ENCODE results near the gene VRK1.

Gene VRK1

DNA sequence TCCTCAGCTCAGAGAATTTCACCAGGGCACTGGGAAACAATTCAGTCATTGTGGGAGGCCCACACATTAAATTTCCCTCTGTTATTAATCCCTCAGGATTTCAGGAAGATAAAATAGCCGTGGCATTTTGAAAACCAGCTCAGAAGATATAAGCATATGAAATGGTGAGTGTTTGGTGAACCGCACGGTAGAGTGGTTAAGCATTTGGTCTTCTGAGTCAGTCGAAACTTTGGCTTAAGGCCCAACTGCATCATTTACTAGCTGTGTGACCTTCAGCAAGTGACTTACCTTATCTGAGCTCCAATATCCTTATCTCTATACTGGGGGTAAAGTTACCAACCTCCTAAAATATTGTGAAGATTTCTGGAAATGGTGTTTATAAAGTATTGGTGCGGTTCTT, 5.2 kb upstream of the VRK1 start:
- DNase-seq = no peak

DNA sequence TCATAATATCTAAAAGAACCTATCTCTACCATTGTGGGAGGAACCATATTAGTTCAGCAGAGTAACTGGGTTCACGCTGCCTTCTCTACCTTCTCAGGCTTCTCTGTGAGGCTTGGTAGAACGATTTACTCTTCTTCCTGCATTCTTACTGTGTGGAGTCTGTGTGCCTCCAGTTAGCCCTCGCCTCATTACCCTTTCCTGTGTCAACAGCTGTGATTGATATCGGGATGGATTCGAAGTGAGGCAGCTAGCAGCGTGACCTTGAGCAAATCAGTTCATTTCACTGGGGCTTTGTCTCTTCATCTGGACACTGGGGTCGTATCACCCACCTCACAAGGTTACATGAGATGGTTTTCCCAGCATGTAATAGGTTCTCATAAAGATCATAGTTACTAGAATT, 4.6 kb upstream of the VRK1 start:
- DNase-seq = no peak

DNA sequence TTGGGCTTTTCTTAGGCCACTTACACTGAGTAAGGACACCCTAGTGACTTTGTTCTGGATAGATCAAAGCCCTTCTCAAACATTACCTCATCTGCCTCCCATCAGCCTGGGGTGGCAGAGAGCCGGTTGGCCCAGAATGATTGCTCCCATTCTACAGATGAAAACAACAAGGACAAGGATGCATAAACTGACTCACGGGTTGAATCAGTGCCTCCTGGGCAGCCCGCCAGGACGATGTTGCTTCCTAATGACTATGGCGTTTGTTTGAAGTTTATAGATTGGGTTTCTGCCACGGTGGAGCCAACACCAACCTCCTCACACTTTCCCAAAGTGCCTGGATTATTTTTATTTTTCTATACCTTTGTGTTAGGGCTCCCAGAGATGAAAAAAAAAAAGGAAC, 3.6 kb upstream of the VRK1 start:
- DNase-seq = peak; percentile 10

DNA sequence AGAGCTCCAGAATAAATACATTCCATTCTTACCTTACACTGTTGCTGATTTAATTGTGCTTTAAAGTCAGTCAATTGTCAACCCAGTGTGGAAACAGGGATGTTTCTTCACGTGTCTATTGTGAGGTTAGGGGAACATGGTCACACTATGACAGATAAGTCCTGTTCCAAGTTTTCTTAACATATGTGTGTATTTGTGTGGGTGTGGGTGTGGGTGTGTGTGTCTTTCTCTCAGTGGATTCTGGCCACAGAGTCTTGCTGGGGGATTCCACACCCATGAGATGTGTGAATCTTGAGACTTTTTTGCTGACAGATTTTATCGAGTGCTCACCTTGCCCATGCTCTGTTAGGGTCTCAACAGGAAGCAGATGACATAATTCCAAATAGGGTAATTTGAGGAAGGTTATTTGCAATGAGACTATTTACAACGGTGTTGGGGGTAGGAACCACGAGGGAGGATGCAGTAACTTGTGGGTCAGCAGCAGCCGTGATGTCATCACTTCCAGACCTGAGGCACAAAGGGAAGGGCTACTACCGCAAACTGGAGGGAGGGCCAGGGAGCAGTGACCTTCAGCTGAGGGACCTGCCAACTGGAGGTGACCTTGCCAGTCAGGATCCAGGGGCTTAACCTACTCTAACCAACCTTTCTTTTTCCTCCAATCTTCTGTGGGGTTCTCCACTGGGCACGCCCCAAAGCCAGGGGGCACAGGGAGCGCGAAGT, 1.9 kb upstream of the VRK1 start:
- DNase-seq = no peak

DNA sequence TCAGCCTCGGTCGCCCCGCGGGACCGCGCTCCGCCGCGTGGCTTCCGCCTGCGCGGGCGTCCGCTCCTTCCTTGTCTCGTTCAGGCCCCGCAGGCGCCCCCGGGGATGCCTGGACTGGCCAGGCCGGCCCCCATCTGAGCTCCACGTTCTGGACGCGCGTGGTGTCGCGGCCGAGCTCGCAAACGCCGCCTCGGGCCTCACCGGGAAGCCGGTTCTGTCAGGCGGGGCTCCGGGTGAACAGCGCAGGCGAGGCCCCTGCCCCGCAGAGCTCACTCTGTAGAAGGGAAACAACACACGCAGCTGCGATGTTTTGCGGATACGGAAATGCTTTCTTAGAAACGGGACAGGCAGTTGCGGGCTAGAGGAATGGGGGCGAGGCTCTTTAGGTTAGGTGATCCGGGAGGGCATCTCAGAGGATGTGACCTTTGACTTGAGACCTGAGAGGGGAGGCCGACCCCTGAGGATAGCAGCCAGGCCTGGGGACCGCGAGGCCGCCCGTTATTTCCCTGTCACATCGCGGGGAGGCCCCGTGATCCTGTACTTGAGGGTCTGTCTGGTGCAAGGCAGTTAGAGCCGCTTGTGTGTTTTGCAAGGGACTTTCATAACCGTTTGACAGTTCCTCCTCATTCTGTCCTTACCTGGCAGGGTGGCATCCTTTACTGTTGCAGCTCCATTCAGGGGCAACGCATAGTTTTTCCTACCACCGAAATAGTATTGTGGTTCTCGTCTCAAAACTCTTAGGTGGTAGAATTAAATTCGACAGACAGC, 584 bp downstream of the VRK1 start:
- DNase-seq = peak; percentile 48

DNA sequence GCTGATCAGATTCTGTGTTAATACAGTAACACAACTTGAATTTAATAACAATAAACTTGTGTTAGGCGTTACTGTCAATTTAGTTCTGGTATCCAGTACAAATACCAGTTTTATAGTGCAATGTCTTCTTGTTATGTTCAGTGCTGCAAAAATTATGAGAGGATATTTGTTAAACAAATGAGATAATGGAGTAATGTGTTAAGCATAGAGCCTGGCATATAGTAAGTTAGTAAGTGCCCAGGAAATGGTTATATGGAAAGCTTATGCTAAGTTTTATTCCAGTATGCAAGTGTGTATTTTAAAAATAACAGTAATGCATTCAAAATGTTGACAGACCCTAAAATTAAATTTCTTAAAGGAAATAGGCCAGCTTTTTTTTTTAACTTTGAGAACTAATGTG, 1.8 kb downstream of the VRK1 start:
- DNase-seq = no peak

DNA sequence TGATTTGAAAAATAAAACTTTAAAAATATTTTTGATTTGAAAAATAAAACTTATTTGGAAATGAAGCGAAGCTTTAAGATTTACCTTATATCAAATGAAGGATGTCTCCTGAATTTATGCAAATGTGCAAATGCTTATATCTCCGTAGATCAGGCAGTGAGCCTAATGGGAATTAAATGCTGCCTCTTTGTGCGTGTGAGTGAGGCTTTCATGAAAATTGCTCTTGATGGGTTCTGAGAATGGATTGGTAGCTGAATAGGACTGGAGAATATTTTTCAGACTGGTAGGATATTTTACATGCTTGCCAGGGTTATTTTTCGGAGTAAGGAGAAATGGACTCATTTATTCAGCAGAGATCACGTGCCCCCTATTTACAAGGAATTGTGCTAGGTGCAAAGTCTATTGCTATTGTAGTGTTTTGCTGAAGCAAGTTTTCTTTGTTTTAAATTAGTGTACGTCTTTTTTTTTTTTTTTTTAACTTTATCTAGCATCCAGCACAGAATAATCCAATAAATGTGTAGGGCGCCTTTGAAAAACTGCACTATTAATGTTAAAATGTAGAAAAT, 2.4 kb downstream of the VRK1 start:
- DNase-seq = no peak

DNA sequence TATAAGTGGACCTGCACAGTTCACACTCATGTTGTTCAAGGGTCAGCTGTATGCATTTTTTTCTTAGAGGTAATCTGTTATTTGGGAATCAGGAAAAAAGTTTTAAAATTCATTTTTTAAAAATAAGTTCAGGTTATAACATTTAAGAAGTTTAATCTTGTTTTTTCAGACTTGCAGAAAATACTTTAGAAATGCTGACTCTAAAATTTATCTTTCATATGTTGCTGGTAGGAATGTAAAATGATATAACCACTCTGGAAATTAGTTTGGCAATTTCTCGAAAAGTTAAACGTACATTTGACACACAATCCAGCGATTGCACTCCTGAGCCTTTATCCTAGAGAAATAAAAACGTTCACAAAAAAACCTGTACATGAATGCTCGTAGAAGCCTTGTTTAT, 4.7 kb downstream of the VRK1 start:
- DNase-seq = no peak

DNA sequence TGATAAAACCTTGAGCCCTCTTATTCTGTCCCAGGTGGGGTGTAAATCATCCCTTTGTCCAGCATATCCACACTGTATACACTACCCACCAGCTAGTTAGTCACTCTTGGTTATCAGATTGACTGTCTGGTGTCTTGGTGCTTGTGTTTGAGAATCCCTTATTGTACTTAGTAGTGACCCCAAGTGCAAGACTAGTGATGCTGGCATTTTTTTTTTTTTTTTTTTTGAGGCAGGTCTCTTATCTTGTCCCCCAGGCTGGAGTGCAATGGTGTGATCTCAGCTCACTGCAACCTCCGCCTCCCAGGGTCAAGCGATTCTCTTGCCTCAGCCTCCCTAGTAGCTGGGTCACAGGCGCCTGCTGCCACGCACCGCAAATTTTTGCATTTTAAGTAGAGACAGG, 5.8 kb downstream of the VRK1 start:
- no peak for DNase-seq

DNA sequence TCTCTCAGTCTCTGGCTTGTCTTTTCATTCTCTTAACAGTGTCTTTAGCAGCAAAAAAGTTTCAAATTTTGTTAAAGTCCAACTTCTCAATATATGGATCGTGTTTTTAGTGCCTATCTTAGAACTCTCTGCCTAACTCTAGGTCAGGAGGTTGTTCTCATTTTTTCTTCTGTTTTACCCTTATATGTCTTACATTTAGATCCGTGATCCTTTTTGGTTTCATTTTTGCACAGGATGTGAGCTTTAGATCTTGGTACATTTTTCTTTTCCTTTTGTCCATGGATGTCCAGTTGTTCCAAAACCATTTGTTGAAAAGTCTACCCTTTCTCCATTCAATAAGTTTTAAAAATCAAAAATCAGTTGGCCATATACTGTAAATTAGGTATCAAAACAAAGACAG, 6.8 kb downstream of the VRK1 start:
- DNase-seq = no peak

DNA sequence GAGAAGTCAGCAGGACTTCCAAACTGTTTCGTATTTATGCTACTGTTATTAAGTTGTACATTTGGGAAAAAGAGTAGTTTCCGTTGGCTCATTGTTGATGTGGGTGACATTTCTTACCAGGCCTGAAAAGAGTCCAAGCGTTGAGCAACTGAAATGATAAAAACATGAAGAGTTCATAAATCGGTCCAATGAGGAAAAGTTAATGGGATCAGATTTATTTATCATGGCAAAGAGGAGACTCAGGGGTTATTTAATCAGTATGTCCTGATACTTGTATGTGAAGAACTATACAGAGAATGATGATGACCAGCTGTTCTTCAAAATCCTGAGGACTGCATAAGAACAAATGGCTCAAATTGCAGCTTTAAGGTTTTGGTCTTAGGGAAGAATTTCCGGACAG, 7.7 kb downstream of the VRK1 start:
- DNase-seq = no peak

DNA sequence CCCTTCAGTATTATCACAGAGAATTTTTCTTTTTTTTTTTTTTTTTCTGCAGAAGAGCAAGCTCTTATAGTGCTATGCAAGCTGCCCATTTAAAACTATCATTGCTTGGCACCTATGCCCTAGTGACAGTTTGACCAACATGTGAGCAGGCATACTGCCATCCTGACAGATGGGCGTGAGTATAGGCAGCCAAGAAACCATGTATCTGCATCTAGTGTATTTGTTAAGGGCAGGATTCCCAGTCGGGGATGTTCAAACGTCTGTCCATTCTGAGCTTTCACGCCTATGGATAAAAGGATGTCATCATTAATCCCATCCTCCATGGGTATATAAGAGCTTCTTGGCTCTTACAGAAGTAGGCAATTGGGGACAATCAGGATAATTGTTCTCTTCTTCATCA, 8.8 kb downstream of the VRK1 start:
- DNase-seq = no peak

DNA sequence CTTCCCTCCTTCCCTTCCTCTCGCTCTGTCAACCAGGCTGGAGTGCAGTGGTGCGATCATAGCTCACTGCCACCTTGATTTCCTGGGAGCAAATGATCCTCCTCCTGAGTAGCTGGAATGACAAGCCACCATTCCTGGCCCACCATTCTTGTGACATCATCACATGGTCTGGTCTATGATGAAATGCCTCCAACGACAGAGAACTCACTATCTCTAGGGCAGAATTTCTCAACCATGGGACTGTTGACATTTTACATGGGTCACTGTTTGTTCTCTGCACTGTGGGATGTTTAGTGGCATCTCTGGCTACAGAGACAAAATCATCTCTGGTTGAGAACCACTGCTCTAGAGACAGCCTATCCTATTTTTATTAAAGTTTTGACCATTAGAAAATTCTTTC, 9.7 kb downstream of the VRK1 start:
- DNase-seq = no peak

DNA sequence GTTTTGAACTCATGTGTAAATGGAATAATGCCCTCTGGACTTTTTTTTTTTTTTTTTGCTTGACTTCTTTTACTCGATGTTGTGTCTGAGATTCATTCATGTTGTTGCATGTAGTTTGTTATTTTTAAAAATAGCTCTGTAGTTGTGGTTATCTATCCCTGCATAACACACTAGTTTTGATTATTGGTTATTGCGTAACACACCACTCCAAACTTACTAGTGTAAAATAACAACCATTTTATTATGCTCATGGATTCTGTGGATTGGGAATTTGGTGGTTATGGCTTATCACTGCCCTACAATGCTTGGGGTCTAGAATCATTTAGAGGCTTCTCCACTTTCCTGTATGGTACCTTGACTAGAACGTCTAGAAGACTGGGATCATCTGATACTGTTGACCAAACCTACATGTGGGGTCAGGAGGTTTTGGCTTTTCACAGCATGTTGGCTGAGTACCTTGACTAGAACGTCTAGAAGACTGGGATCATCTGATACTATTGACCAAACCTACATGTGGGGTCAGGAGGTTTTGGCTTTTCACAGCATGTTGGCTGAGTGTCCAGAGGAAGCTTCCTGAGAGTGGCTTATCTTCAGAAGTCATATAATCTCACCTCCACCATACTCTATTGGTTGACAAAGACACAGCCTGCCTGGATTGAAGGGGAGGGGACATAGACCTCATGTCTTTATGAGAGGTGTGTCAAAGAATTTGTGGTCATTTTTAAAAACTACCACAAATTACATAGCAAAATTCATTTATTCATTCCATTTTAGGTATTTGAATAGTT, 11.6 kb downstream of the VRK1 start:
- DNase-seq = no peak

DNA sequence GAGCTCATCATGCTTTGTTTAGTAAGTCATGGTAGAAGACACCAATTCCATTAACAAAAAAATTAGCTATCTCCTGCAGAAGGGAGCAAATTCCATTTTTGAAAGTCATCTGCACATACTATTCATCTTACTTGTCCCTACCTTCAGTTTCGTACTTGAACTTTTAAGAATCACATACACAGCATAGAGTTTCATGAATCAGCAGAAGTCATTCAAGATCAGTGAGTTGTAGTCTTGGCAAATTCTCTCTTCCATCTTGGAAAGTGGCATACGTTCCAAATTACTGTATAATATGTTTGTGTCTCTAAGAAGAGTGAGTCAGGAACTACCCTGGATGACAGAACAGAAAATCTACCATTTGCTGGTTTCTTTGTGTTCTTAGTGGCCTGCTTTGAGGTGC, 14.1 kb downstream of the VRK1 start:
- DNase-seq = no peak

DNA sequence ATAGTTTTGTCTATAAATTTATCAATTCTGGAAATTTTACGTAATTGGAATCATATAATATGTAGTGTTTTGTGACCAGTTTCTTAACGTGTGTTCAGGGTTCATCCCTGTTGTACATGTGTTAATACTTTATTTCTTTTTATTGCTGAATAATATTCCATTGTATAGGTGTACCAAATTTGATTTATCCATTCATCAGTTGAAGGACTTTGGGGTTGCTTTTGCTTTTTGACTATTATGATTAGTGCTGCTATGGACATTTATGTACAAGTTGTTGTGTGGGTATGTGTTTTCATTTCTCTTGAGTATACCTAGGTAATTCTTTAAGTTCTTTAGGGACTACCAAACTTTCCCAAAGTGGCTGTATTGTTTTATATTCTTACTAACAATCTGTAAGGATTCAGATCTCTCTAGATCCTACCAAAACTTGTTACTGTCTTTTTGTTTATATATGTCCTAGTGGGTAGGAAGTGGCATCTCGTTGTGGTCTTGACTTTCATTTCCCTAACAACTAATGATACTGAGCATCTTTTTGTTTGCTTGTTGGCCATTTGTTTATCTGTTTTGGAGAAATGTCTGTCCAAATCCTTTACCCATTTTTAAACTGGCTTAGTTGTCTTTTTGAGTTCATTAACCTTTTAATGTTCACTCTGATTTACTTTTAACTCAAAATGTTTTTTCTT, 14.9 kb downstream of the VRK1 start:
- DNase-seq = no peak

DNA sequence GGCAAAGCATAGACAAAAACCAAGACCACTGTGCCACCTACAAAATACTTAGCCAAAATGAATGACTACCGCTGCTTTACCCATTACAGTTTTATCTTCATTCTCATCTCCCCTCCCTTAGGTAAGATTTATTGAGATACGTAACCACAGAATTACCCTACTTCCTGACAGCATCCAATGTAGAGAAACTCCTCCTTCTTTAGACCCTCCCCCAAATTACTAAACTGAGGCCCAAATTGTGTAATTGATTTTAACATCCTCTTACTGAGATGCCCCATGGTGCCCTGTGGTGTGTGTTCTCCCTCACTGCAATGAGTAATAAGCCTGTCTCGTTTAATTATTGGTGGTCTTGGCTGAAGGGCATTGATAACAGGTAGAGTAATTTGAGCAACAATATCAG, 19.1 kb downstream of the VRK1 start:
- DNase-seq = no peak

DNA sequence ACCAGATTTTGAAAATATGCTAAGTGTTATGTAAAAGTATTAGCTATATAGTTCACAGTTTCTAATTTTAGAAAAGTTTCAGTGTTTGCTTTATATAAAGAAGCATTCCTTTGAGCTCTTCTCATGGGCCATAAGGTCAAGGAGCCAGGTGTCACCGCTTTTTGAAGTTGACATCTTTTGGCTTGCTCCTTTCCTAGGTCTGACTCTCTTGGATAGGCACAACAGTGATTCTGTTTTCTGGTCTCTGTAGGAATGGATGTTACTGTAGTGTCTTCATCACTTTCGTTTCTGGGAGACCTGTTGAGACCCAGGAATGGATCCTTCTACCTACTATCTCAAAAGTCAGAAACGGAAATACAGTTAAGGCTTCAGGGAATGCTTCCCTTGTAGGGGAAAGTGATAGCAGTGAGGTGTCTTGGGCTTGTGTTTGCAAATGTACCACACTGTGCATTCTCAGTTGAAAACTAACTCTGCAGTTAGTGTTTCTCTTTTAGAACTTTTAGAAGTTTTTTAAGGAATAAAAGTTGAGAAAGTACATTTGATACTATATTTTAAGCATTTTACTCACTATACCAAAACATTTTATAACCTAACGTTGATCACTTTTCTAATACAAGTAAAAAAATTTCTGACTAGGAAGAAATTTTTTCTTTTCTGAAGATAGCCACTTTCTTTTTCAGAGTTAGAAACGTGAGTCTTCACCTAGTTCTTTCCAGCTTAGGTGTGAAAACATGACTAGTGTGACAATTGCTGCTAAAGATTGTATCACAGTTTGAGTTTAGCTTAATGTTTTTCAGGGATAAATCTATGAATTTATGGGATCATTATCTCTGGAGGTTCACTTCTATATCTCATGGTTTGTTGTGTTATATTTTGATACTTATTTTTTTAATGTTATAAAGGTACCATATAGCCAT, 20.8 kb downstream of the VRK1 start:
- DNase-seq = no peak

DNA sequence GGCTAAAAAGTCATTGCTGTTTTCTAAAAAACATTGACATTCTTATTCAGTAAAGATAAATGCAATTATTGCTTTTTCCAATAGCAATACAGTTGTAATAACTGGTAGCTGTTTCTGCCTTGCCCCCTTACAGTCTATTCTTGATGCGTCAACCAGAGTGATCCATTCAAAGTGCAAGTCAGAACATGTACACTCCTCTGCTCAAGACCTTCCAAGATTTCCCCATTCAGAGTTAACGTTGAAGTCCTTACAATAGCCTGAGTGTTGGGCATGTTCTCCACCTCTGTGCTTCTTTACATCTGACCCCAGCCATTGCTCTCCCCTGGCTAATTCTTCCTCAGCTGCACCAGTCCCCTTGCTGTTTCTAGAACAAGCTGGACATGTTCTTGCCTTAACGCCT, 24.3 kb downstream of the VRK1 start:
- no peak for DNase-seq

DNA sequence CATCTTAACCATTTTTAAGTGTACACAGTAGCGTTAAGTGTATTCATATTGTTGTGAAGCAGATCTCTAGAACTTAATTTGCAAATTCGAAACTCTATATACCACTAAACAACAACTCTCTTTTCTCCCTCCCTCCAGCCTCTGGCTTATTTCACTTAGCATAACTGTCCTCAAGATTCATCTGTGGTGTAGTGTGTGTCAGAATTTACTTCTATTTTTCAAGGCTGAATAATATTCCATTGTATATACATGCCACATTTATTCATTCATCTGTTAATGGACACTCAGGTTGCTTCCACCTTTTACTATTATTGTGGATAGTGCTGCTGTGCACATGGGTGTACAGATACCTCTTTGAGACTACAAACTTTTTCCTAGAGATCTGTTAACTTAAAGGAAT, 26.5 kb downstream of the VRK1 start:
- DNase-seq = no peak

DNA sequence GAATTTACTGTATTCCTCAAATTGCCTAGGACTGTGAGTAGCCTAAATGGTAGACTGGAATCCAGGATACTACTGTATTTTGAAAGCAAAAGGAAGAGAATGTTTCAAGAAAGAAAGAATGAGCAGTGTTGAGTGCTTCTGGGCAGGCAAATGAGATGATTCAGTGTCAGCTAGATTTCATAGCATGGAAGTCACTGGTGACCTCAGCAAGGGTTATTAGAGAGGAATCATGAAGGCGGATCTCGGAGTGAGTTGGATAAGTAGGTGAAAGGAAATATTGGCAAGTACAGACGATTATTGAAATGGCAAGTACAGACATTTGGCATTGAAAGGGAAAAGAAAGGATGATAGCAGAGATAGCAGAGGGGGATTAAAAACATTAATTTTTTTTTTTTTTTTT, 27.1 kb downstream of the VRK1 start:
- DNase-seq = no peak

DNA sequence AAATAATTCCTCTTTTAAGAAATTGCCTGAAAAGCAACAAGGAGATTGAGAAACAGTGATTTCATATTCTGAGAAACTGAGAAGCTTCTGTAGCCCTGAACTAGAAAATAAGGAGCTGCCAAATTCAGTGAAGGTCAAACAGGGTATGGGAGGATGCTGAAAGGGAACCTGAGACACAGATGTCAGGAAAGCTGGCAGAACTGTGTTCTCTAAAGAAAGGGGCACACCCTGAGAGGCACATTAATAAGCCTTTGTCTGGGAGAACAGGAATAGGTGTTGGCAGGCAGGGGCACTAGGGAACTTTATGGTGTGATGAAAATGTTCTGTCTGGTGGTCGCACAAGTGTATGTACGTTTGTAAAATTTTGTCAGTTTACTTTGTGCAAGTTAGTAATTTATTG, 29.6 kb downstream of the VRK1 start:
- no peak for DNase-seq

All from activated CD4-positive, alpha-beta T cell treated with anti-CD3 and anti-CD28 coated beads for 48 hours (primary cell).